HCEC 1CT (cell line): ENCODE measurements around the gene HEXD.
"Not testable (repeated sequence)": the region's sequence is repeated elsewhere in the genome, so short reads cannot be mapped to it uniquely, and the experiment has no call there.

Source experiments
- DNase-seq: peaks from one replicate; pipeline ENCODE4 v3.0.0-alpha.2; 2017

HEXD gene

DNA sequence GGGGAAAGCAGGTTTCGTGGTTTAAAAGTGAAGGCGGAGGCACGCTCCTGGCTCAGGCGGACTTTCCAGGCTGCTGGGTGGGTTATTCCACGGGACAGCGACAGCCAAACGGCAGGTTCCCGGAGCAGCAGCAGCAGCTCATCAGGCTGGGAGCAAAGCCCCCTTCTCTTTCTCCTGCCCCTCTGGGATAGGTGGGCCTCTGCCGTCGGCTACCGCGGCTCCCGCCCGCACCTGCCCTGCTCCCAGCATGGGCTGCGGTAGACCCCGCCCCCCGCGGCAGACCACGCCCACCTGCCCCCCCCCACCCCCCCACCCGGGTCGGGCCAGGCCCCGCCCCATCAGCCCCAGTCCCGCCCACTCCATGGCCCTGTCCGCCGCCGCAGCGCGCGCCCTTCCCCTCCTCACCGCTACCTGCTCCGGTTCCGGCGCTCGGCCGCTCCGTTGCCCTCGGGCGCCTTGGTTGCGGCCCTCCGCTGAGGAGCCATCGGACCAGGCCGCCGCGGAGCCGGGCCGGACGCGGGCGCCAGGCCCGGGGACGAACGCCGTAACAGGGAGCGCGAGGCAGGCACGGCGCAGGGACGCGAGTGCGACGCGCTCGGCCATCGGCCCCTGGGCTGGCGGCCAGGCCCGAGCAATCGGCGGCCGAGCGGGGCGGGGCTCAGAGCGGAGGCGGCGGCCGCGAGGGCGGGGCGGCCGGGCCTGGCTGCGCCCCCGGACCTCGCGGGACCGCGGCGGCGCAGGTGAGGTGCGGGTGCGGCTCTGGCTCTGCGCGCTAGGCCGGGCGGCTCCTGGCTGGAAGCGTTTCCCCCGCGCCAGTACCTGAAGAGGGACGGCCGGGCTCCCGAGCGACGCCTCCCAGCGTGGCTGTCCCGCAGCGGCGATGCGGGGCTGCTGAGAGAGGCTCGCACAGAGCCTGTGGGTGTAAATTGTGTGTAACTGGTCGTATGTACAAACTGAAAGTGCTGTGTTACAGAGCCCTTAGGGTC lies at the start of gene HEXD, which contains the start of gene OGFOD3:
Gene HEXD (plus strand): TSS at position 347 of the 986 bp plus-strand sequence. CDS start 1,453 bp downstream, outside the sequence.
Gene OGFOD3 (minus strand): TSS at position 586 of the 986 bp plus-strand sequence. CDS start 101 bp downstream, at position 485.
- DNase-seq = peak; percentile 80

DNA sequence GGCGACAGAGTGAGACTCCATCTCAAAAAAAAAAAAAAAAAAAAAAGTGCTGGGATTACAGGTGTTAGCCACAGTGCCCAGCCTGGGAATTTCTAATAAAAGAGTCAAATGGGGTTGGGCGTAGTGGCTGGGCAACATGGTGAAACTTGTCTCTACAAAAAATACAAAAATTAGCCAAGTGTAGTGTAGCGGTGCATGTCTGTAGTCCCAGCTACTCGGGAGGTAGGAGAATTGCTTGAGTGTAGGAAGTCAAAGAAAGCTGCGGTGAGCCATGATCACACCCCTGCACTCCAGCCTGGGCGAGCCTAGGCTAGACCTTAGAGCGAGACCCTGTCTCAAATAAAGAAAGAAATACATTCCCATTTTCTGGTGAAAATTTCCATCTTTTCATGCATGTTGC lies 48.9 kb upstream of the HEXD start:
- no peak for DNase-seq

DNA sequence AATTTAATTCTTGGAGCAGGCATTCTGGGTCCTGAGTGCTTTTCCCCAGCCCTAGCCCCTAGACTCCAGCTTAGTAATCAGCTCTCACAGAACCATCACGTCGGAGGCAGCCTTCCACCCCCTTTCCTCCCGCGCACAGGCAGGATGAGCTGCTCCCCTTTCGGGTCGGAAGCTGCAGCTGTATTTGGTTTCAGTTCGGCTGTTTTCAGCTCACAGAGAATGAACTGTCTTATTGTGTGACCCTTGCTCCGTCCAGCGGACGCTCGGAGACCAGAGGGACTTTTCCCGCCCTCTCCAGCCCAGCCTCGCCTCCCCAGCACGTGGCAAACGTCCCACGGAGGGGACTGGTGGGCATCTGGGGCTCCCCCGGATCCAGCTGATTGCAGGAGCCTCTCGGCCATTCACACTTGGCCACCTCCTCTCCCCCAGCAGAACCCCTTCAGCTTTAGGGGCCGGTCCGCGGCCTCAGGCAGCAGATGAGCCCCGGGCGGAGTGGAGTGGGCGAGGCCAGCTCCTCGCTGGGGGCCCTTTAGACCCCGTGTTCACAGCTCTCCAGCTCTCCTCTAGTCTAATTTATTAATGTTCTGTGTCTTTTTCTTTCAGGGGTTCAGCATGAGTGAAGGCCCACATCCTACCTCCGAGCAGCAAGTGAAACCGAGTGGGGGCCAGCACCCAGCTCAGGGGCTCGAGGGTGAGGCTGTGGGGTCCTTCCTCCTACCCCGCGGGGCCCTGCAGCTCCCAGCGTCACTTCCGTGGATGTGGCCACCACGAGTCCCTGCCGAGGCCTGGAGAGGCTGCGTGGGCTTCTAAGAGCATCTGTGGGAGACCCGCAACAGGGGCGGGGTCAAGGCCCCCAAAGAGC lies 47.4 kb upstream of the HEXD start:
- DNase-seq = no peak

GRCh38 chr17:82371333-82372248 lies 46.6 kb upstream of the HEXD start, which contains the start of gene UTS2R:
Gene UTS2R (plus strand): TSS chr17:82371765. CDS start chr17:82374325, 2,560 bp downstream.
- no peak for DNase-seq

GRCh38 chr17:82372249-82373071 lies 45.7 kb upstream of the HEXD start:
- DNase-seq = no peak

DNA sequence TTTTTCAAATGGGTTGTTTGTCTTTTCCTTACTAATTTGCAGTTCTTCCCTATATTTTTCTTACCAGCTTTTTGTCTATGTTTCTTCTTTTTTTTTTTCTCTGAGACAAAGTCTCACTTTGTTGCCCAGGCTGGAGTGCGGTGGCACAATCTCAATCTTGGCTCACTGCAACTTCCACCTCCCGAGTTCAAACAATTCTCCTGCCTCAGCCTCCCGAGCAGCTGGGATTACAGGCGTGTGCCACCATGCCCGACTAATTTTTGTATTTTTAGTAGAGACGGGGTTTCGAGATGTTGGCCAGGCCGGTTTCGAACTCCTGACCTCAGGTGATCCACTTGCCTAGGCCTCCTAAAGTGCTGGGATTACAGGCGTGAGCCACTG lies 45.1 kb upstream of the HEXD start:
- DNase-seq = not testable (repeated sequence)

- DNase-seq = no peak
Observed at GRCh38 chr17:82373731-82374625, 44.2 kb upstream of the HEXD start.

DNA sequence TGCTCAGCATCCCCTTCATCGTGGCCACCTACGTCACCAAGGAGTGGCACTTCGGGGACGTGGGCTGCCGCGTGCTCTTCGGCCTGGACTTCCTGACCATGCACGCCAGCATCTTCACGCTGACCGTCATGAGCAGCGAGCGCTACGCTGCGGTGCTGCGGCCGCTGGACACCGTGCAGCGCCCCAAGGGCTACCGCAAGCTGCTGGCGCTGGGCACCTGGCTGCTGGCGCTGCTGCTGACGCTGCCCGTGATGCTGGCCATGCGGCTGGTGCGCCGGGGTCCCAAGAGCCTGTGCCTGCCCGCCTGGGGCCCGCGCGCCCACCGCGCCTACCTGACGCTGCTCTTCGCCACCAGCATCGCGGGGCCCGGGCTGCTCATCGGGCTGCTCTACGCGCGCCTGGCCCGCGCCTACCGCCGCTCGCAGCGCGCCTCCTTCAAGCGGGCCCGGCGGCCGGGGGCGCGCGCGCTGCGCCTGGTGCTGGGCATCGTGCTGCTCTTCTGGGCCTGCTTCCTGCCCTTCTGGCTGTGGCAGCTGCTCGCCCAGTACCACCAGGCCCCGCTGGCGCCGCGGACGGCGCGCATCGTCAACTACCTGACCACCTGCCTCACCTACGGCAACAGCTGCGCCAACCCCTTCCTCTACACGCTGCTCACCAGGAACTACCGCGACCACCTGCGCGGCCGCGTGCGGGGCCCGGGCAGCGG lies 43.4 kb upstream of the HEXD start:
- no peak for DNase-seq

- no peak for DNase-seq
Observed at GRCh38 chr17:82375359-82376041, 42.6 kb upstream of the HEXD start.

DNA sequence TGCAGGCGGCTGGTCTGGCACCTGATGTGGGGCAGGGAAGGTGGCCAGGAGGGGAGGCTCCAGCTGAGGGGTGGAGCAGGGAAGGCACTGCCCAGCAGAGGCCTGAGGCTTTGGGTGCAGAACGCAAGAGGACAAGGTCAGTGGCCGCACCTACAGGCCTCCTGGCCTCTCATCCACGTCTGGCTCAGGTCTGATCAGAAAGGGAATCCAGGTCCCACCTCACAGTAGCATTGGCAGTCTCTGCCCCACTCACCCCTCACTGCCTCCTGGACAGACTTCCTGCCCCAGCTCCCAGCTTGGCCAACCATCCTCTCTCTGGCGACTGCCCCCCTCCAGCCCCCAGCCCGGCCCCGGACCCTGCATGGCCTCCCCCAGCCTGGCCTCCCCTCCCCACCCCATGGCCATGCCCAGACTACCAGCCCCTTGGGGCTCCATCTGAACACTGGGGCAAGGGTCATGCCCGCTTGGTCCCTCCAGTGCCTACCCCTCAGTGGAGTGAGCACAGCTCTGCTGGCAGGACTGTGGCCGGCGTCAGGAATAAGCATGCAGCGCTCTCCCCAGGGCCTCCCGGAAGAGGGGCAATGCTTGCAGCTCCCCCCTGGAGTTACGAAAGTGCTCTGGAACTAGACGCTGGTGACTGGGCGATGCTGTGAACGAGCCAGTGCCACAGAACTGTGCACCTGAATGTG lies 42.0 kb upstream of the HEXD start:
- no peak for DNase-seq

GRCh38 chr17:82377294-82377693 lies 40.9 kb upstream of the HEXD start:
- not testable (repeated sequence) for DNase-seq

DNA sequence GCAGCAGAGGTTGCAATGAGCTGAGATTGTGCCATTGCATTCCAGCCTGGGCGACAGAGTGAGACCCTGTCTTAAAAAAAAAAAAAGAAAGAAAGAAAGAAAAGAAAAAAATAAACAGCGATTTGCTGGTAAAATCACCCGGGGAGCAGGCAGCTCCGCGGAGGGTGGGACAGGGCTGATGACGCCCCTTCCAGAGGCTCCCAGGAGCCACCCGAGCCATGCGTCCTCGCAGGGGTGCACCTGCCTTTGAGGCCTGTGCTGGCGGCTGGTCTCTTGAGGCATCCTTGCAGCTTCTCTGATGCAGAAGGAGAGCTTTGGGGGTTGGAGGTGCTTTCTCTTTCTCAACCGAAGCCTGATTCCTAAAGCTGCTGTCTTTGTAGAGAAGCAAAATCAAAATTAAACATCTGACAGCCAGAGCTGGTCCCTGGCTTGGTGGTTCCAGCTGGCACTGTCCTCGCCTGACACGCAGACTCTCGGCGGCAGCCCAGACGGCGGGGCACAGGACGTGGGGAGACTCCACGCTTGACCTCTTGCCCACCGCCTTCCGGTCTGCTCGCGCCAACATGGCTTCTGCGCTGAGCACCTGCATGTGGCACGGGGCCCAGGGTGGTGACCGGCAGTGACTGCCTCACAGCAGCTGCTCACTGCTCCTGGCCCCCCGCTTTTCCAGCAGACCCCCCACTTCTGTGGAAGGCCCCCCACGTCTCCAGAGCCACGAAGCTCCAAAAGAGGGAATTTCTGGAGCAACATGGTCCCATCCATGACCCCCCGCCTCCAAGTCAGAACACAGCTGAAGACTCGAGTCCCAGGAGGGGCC lies 40.0 kb upstream of the HEXD start:
- DNase-seq = no peak

DNA sequence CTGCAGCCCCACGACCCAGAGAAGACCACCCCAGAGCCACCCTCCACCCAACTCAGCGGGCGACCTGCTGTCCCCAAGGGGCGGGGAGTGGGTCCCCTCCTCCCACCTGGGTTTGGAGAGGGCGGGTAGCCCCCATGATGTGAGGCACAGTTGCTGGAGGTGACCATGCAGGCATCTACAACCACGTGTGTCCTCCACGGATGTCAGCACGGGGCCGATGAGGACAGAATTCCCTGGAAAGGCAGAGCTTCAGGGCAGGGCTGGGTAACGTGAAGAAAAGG lies 39.5 kb upstream of the HEXD start:
- DNase-seq = no peak

GRCh38 chr17:82380860-82381702 lies 37.1 kb upstream of the HEXD start:
- DNase-seq = no peak

GRCh38 chr17:82381703-82382009 lies 36.5 kb upstream of the HEXD start:
- not testable (repeated sequence) for DNase-seq

- not testable (repeated sequence) for DNase-seq
Observed at GRCh38 chr17:82382220-82382932, 35.8 kb upstream of the HEXD start.
